ENCODE results near the gene ASIC2.

Gene ASIC2

DNA sequence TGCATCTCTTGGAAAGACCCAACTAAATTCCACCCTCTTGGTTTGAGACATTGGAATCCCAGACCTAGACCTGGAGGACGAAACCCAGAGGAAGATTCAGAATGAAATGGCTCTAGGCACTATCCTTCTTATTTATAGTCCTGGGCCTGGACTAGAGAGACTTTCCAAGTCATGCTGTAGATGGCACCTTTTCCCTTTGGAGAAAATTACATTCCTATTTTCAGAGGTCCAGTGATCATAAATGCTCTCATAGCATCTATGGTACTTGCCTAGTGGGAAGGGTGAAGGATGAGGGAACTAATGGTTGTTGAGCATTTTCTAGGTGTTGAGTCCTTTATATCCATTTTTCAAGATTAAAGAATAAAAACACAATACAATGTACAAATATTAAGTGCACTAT is 264.3 kb downstream of the ASIC2 start:
- no peaks in the 10 kb centered on the region for H3F3A ChIP-seq (ENCODE audit: control insufficient read depth, insufficient read depth)
- H3K4me3 ChIP-seq (ENCODE audit: low read length): no peak overlapping the region
- no peak overlapping the region for H3K4me2 ChIP-seq (ENCODE audit: low read length)
- TF ChIP-seq, protein P1, sequence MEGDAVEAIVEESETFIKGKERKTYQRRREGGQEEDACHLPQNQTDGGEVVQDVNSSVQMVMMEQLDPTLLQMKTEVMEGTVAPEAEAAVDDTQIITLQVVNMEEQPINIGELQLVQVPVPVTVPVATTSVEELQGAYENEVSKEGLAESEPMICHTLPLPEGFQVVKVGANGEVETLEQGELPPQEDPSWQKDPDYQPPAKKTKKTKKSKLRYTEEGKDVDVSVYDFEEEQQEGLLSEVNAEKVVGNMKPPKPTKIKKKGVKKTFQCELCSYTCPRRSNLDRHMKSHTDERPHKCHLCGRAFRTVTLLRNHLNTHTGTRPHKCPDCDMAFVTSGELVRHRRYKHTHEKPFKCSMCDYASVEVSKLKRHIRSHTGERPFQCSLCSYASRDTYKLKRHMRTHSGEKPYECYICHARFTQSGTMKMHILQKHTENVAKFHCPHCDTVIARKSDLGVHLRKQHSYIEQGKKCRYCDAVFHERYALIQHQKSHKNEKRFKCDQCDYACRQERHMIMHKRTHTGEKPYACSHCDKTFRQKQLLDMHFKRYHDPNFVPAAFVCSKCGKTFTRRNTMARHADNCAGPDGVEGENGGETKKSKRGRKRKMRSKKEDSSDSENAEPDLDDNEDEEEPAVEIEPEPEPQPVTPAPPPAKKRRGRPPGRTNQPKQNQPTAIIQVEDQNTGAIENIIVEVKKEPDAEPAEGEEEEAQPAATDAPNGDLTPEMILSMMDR (IDR thresholded peaks at IDR 0.05; ENCODE audit: low read depth, low read length, poor library complexity, severe bottlenecking): no peak
- TF ChIP-seq EZH2phosphoT487 (IDR thresholded peaks at IDR 0.05; ENCODE audit: borderline replicate concordance, low read length): no peak
- no peaks in the 10 kb centered on the region for H3K27me3 ChIP-seq (ENCODE audit: control insufficient read depth, low read length)
- no peaks in the 10 kb centered on the region for H3K79me2 ChIP-seq (ENCODE audit: control insufficient read depth, low read length)
- H3K27ac ChIP-seq (ENCODE audit: low read depth, low read length): no peak overlapping the region
- no peaks in the 10 kb centered on the region for H3K36me3 ChIP-seq (ENCODE audit: control insufficient read depth, low read length)
- H4K20me1 ChIP-seq (ENCODE audit: control insufficient read depth, insufficient read depth, low read depth, low read length): no peaks in the 10 kb centered on the region
- H3K9me3 ChIP-seq (ENCODE audit: control insufficient read depth, insufficient read depth, low read length): no peaks in the 10 kb centered on the region
- no peaks in the 10 kb centered on the region for H3K4me1 ChIP-seq (ENCODE audit: control insufficient read depth, low read length)
- H3K9me2 ChIP-seq (replicated peaks; ENCODE audit: control insufficient read depth, low read length): no peaks in the 10 kb centered on the region

DNA sequence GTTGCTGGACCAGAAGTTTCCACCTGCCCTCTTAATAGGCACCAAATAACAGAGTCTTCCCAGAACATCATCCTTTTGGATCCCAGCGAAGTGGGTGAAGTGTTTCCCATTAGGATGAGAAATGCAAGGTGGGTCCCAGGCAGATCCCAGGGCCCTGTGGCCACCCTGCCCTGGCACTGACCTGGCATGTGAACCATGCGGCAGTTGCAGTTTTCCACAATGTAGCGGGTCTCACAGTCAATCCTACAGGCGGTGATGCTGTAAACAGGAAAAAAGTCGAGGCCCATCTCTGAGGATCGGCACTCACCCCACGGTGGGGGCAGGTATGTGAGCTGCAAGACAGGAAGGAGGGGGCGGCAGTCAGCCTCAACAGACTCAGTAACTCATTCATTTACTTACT is 265.0 kb downstream of the ASIC2 start:
- Histone ChIP-seq H4K20me1 (ENCODE audit: control insufficient read depth, insufficient read depth, low read depth, low read length) (no peaks in the 10 kb centered on the region), H3K79me2 (ENCODE audit: control insufficient read depth, low read length) (no peaks in the 10 kb centered on the region), H3F3A (ENCODE audit: control insufficient read depth, insufficient read depth) (no peaks in the 10 kb centered on the region), H3K4me2 (ENCODE audit: low read length) (no peak overlapping the region), H3K36me3 (ENCODE audit: control insufficient read depth, low read length) (no peaks in the 10 kb centered on the region), H3K9me3 (ENCODE audit: control insufficient read depth, insufficient read depth, low read length) (no peaks in the 10 kb centered on the region), H3K9me2 (replicated peaks; ENCODE audit: control insufficient read depth, low read length) (no peaks in the 10 kb centered on the region), H3K4me3 (ENCODE audit: low read length) (no peak overlapping the region), H3K4me1 (ENCODE audit: control insufficient read depth, low read length) (no peaks in the 10 kb centered on the region), H3K27me3 (ENCODE audit: control insufficient read depth, low read length) (no peaks in the 10 kb centered on the region), H3K27ac (ENCODE audit: low read depth, low read length) (no peak overlapping the region)
- TF ChIP-seq EZH2phosphoT487 (IDR thresholded peaks at IDR 0.05; ENCODE audit: borderline replicate concordance, low read length): no peak
- TF ChIP-seq, protein P1 (IDR thresholded peaks at IDR 0.05; ENCODE audit: low read depth, low read length, poor library complexity, severe bottlenecking): no peak

DNA sequence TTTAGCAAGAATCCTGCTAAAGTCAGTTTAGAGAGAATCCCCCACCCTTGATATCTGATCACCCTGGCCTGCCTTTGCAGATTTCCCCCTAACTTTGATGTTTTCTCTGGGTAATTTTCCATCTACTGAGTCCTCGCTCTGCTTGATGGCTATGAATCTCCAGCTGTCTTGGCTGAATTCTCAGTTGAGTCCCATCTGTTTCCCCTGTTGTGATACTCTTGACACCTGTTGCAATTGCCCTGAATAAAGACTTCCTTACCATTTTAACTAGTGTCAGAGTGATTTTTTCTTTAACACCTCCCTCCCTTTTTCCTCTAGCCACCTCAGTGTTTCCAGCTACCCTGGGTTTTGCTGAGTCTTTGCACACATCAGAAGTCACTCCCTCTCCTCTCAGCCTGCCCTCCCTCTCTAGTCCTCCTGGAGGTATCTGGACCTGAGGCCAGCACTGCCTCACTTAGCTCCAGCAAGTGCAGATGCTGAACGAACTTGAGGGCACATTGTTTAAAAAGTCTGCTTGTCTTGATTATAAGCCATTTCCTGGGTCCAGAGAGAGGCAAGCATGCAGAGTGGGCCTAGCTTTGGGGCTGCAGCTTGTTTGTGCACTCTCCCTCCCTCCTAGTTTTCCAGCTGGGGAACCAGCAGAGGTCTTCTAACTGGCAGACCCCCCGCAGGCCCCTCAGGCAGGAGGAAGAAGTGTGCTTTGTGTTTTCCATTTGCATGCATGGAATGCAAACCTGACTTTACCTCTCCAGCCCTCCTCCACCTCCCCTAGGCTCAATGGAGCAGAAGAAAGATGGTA is 268.2 kb downstream of the ASIC2 start:
- Histone ChIP-seq H4K20me1 (ENCODE audit: control insufficient read depth, insufficient read depth, low read depth, low read length) (no peaks in the 10 kb centered on the region), H3K4me1 (ENCODE audit: control insufficient read depth, low read length) (no peaks in the 10 kb centered on the region), H3K27me3 (ENCODE audit: control insufficient read depth, low read length) (no peaks in the 10 kb centered on the region), H3K4me3 (ENCODE audit: low read length) (no peak overlapping the region), H3K79me2 (ENCODE audit: control insufficient read depth, low read length) (no peaks in the 10 kb centered on the region), H3K27ac (ENCODE audit: low read depth, low read length) (no peak overlapping the region), H3K9me2 (replicated peaks; ENCODE audit: control insufficient read depth, low read length) (no peaks in the 10 kb centered on the region), H3K36me3 (ENCODE audit: control insufficient read depth, low read length) (no peaks in the 10 kb centered on the region), H3K4me2 (ENCODE audit: low read length) (no peak overlapping the region), H3K9me3 (ENCODE audit: control insufficient read depth, insufficient read depth, low read length) (no peaks in the 10 kb centered on the region), H3F3A (ENCODE audit: control insufficient read depth, insufficient read depth) (no peaks in the 10 kb centered on the region)
- TF ChIP-seq, protein P1 (IDR thresholded peaks at IDR 0.05; ENCODE audit: low read depth, low read length, poor library complexity, severe bottlenecking): no peak
- no peak for TF ChIP-seq EZH2phosphoT487 (IDR thresholded peaks at IDR 0.05; ENCODE audit: borderline replicate concordance, low read length)
